ENCODE data around the gene PNMA6E.
"Not testable (repeated sequence)": the region's sequence is repeated elsewhere in the genome, so short reads cannot be mapped to it uniquely, and the experiment has no call there.

PNMA6E gene

DNA sequence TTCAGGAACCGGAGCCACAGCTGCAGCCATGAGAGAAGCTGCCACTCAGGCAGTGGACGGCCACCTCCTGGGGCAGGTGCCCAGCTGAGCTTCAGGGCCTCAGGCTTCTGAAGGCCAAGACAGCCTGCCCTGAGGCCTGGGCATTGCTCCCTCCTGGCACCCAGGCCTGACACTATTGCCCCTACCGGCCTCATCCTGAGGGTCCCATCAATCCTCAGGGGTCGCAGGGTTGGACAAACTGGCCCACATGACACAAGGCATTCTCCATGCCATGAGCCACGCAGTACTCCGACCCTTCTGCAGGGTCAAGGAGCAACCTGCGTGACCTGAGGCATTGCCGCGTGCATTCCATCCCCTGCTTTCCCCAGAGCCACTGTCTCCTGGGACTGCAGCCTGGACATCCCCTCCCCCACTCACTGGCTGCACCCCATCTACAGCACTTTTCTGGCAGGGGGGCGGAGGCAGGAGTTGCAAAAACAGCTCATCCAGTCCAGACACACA, 7.1 kb upstream of the PNMA6E start:
- no peak for DNase-seq (ENCODE audit: low read depth)

DNA sequence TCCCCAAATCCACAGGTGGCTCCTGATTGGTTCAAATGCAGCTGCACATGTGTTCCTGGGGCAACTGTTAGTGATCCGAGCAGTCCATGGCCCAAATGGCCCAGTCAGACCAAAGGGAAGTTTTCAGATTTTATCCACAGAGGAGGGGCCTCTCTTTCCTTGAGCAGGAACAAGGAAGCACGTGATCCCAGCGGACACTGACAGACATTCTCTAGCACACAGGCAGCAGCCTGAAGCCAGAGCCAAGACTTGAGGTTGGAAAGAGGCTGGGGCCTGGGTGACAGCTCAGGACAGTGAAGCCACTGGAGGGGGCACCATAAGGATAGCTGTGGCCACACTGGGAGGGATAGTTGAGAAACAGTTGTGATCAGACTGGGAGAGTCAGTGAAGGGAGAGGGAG, 6.6 kb upstream of the PNMA6E start:
- no peak for DNase-seq (ENCODE audit: low read depth)

DNA sequence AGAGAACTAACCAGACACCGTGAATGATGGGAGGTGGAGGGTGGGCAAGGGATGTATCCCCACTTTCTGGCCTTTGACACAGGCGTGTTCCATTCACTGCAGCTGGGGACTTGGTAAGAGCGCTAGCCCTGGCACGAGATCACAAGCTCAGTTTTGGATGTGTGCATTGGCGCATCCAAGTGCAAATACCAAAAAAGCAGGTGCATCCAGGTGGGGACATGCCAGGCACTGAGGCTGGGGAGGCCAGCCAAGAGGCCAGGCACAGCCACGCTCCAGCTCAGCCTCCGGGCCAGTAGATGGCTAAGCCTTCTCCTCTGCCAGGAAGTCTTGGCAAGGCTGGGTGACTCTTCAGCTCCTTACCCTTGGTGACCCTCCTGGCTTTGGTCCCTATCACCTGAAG, 5.8 kb upstream of the PNMA6E start:
- DNase-seq (ENCODE audit: low read depth) = no peak

DNA sequence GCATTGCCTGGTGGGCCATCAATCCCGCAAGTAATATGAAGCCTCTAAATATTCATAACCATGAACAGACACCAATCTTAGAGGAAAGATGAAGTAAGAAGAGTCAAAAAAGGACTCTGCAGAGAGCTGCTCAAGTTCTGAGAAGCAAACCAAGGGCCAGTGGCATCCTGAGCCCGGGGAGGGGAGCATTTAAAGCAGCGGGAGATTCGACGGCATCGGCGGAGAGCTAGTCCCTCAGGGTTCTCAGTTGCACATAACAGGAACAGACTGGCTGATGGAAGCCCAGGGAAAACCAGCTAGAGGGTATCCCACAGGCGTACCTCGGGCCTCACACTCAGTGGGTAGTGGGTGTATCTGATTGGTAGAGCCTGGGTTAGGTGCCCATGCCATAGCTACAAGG, 4.9 kb upstream of the PNMA6E start:
- no peak for DNase-seq (ENCODE audit: low read depth)

DNA sequence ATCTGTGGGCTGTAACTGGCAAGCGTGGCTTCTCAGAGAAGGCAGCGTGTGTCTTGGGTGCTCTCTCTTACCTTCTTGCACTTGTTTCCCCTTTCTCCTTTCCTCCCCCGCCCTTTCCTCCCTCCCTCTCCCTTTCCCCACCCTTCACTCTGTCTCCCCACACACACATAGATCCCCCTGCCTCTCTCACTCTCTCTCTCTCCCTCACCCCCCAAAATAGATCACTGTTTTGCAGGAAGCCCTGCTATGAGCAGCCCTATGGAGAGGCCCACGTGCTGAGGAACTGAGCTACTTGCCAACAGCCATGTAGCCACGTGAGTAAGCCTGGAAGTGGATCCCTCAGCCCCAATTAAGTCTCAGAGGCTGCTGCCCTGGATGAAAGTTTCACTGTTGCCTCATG, 4.3 kb upstream of the PNMA6E start:
- no peak for DNase-seq (ENCODE audit: low read depth)

DNA sequence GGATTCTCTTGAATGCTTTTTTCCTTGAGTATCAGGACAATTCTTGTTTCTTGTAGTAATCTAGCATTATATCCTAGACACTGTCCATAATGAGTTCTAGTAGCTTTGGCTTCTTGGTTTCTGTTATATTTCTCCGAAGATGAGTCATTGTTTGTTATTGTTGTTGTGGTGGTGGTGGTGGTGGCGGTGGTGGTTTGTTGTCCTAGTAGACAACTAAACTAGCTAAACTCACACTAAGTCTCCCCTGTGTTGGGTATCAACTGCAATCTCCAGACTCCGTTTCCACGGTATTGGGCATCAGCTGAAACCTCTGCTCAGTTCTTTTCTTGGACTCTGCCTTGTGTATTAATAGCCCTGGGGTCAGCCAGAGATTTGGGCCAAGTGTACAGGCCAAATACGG, 3.2 kb upstream of the PNMA6E start:
- not testable (repeated sequence) for DNase-seq (ENCODE audit: low read depth)

DNA sequence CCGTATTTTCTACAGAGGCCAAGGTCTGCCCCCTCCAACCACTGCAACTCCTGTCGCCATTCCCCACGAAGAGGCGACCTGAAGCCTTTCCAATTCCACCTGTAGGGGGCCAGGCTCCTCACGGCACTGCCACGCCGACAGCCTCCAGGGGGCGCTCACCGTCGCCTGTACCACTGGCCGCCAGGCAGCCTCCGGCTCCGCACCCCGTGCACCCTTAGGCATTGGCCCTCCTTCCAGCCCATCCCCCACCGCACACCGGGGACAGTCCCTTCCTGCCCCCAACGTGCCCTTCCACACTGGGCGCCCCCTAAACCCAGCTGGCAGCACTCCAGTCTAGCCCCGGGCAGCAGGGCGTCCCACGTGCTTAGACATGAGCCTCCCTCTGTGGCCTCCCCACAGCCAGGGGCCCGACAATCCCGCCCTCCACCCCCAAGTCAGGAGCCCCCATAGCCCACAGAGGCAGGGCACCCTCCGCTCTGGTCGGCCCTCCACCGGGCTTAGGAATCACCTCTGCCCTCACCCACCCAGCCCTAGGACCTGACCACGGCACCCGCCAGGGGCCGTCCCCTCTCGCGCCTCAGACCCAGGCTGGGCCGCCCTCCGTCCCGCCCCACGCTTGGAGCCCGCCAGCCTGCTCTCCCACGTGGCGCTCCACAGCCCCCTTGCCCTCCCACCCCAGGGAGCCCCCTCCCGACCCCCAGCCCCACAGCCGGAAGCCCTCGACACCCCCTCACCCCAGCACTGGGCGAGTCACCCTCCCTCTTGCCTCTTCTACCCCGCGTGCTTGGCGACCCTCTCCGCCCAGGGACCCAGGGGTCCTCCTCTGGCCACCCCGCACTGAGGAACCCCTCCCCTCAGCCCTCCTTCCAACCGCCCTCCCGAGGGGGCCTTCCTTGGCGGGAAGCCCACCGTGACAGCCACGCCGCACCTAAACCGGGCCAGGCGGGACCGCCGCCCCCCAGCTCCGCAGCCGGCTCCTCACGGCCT, 711 bp downstream of the PNMA6E start:
- DNase-seq (ENCODE audit: low read depth) = peak; percentile 19

DNA sequence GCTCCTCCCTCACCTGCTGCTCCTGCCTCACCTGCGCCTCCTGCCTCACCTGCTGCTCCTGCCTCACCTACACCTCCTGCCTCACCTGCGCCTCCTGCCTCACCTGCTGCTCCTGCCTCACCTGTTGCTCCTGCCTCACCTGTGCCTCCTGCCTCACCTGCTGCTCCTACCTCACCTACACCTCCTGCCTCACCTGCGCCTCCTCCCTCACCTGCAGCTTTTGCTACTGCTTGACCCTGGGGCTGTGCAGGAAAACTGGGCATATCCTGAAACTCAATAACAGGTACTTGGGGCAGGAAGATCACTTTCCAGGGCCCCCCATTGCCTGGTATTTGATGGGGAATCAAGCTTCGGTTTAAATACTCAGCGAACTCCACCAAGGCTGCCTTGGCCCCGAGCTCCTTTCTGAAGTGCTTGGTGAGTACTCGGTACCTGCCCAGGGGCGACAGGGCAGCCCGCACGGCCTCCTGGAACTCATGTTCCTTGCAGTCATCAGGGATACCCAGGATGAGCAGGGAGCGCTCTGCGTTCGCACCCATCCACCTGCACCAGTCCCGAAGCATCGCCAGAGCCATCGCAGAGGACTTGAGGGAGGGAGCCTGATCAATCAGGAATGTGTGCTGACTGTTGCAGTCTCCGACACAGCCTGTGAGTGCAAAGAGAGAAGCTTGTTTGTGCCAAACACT, 2.7 kb downstream of the PNMA6E start:
- no peak for DNase-seq (ENCODE audit: low read depth)

DNA sequence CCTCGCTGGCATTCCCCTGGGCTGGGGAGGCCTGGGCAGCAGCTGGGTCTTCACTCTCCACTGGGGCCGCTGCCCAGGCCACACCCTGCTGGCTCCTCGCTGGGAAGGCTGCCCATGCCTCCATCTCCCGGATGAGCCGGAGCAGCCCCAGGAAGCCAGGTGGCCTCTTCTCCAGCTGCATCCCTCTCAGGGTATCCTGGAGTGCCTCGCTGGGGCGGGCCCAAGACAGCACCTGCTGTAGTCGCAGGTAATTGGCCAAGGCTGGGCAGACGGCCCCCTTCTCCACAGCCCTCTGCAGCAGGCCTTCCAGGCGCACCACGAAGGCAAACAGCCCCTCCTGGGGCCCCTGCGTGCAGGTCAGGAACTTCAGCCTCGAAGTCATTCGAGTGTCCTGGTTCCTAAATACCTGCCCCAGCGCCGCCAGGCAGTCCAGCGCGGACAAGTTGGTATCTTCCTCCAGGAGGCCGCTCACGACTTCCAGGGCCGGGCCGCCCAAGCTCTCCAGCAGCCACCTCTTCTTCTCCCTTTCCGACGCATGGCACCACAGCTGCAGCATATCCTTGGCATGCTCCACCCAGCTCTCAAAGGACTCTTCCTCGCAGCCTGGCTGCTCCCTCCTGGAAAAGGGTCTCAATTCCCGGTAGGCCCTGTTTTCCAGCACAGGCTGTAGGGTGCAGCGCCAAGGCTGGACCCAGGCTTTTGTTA, 3.7 kb downstream of the PNMA6E start:
- DNase-seq (ENCODE audit: low read depth) = no peak

DNA sequence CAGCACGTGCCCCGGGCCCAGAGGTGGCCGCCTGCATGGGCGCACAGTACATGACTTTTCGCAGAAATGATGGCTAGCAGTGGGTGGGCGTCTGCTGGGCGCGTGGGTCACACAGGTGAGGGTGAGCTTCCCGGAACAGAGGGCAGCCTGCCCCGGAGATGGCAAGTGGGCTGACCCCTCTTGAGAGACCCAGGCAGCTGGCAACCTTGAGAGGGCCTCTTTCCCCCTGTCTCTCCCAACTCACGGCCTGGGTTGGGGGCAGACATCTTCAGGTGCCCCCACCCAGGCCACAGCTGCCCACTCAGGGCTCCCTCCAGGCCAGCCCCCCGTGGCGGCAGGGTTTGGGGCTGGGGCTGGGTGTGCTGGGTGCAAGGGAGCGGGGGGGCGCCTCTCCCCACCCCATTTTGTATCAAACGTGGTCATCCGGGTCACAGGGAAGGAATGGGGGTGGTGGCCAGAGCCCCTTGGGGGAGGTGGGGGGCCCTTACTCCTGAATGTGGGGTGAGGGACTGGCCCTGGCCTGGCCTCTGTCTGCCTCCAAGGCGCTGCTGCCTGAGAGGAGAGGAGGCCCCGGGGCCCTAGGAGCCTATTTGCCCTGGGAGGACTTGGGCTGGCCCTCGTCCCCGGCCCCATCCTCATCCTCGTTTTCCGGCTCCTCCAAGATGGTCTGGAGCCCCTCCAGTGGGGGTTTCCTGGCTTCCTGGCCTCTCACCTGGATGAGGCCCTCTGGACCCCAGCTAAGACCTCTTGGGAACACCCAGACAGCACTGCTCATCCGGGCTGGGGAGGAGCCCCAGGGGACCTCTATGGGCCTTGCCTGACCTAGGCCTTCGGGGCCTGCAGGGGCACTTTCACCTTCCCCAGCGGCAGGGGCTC, 4.6 kb downstream of the PNMA6E start:
- no peak for DNase-seq (ENCODE audit: low read depth)

DNA sequence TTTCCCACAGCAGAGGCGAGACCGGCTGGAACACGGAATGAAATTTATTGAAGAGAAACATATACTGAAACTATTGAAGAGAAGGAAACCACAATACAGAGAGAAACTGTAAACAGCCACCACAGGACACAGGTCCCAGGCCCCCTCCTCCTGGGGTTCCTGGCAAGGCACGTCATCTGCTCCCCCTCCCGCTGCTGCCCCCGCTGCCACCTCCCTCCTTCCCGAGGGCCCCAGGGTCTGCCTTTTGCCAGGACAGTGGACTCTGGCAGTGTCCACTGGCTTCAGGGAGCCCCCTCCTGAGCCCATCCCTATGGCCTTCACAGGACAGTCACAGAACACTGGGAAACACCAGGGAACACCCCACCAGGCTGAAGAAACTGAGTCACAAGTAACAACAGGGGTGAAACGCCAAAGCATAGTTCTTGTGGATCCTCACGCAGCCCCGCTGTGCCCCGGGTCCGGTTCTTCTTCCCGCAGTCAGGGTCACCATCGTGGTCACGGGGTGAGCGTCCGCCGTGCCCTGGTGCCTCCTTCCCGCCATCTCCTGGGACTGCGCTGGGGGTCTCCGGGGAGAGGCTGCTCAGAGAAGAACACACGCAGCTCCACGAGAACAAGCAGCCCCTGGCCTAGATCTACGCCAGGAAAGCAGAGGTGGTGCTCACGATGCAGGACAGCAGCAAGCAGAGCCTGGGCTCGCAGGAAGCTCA, 5.4 kb downstream of the PNMA6E start:
- DNase-seq (ENCODE audit: low read depth) = no peak

DNA sequence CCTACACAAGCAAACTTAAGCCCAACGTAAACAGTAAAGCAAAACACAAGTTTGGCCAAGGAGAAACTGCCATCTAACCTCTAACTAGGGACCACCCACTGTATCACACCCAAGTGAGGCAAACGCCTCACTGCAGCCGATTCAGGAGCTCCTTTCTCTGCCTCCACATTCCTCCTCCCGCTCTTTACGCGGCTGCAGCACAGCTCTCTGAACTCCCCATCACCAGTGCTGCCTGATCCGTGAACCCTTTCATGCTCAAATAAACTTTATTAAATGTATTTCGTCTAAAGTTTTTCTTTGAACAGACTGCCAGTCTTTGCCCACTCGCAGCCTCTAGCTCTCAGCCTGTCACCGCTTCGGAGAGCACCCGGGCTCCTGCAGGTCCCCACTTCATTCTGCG, 6.5 kb downstream of the PNMA6E start:
- no peak for DNase-seq (ENCODE audit: low read depth)

DNA sequence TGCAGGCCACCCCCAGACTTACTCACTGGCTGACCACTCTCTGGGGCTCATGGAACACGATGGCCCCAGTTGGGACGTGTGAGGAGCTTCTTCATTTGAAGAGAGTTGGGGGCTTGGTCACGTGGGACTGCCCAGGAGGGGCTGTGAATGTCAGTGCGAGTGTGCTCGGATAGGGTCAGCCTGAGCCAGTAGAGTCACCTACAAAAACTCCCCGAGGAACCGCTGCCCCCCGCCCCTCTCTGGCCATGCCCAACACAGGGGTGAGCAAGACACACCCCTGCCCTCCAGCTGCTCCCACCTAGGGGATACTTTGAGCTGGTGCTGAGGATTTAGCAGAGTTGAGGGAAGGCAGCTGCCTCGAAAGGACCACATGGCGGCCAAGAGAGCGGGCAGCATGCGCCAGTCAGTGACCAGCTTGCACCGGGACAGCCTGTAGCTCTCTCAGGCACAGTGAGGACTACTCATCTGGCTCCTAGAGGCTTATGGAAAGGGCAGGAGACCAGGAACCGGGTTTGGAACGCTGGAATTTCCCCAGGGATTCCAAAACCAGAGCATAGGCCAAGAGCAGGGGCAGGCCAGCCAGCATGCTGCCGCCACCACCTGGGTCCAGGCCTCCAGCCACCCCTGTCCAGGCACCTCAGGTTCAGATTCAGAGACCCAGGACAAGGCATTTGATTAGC, 8.4 kb downstream of the PNMA6E start:
- no peak for DNase-seq (ENCODE audit: low read depth)

DNA sequence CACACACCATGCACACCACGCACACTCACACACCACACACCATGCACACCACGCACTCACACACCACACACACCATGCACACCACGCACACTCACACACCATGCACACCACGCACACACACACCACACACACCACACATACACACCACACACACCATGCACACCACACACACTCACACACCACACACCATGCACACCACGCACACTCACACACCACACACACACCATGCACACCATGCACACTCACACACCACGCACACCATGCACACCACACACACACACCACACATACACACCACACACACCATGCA, 11.7 kb downstream of the PNMA6E start:
- not testable (repeated sequence) for DNase-seq (ENCODE audit: low read depth)

DNA sequence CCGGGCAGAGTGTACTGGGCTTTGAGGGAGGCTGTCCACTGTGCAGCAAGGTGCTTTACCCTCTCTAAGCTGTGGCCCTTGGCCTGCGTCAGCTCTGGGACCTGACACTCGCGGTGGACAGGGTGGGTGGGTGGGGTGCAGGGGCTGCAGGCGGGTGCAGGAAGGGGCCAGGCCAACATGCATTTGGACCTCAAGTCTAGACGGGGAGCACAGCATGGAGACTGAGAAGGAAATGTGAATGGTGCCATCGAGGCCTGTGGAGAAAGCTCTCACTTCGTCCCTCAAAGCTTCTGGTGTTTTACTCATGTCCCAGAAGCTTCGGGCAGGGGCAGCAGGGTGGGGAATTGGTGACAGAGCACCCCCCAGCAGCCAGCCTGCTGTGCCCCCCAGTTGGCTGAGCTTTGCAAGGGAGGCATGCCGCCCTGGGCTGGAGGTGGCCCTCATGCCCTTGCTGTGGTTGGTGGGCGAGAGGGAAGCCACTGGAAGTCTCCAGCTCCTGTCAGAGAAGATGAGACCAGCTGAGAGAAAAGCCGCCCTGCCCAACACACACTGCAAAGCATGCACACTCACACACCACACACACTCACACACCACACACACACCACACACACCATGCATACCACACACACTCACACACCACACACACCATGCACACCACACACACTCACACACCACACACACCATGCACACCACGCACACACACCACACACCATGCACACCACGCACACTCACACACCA, 12.3 kb downstream of the PNMA6E start:
- no peak for DNase-seq (ENCODE audit: low read depth)

DNA sequence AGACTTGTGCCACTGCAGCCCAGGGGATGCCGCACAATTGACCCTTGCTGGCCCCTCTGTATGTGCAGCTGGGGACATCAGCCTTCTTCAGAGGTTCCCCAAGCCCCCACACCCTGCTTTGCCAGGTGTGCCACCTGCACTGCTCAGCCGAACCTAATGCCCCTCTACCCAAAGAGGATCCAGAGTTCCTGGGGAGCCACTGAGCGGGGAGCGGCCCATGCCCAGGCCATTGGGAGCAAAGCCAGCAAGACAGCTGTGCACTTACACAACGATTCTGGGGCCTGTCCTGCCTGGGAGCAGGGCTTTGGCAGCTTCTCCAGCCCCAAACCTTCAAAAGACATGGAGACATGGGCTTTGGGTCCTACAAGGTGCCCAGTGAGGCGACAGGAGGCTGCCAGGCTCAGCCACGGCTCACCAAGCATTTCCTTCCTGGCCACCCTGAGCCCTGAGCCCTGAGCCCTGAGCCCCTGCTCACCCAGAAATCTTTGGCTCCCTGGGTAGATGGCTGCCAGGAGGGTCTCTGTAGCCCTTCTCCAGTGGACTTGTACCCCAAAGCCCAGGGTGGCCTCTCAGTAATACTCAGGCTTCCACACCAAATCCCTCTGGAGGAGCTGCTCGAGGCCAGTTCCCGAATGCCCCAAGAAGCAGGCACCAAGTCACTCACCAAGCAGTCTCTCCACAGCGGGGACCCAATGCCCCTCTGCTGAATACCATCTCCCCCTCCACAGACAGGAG, 13.0 kb downstream of the PNMA6E start:
- no peak for DNase-seq (ENCODE audit: low read depth)

DNA sequence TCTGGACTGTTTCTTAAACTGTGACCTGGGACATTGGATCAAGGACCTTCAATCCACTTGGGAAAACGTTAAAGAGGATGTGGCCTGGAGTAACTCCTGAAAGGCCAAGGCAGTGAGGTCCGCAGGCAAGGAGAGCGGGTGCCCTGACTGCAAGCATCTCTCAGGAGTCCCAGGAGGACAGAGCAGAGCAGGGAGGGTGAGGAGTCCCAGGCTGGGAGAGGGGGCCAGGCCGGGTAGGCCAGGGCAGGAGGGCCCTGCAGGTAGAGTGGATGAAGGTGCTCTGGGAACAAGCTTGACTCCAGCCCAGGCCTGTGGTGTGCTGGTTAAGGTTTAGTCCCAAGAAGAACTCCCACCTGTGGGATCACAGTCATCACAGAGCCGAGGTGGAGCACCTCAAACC, 13.8 kb downstream of the PNMA6E start:
- DNase-seq (ENCODE audit: low read depth) = no peak

DNA sequence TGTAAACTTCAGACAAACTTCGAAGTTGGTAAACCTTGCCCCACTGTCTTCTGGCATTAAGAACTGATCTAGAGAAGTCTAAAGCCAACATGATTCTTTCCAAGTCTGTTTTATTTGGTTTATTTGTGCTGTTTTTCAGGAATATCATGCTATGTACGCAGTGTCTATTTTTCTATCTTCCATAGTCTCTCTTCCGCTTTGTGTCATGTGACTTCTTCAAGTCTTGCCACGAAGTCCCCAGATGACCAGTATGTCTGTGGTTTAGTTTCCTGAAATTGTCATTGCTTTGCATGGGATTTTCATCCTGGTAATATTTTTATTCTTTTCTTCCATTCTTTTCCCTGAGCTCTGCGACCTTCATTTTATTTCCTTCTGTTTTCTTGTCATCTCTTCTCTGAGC, 15.1 kb downstream of the PNMA6E start:
- no peak for DNase-seq (ENCODE audit: low read depth)

DNA sequence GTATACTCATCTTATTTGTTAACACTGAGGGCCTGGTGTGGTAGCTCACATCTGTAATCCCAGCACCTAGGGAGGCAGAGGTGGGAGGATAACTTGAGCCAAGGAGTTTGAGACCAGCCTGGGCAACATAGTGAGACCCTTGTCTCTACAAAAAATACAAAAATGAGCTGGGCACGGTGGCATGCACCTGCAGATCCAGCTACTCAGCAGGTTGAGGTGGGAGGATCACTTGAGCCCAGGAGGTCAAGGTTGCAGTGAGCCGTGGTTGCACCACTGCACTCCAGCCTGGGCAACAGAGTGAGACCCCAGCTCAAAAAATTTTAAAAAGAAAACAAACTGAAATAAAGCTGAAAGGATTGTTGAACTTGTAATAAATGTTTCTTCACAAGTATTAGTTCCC, 16.2 kb downstream of the PNMA6E start:
- DNase-seq (ENCODE audit: low read depth) = not testable (repeated sequence)

Data from stimulated activated CD8-positive, alpha-beta memory T cell treated with anti-CD3 and anti-CD28 coated beads, Interleukin-7, amount 100 ng/mL, for 24 hours (primary cell).